Heart left ventricle (tissue), 13 donors: ENCODE results near the gene AMELX.

Experiments used
- CTCF ChIP-seq, 12 donors: fragments of 200-600 bp; sonication (generic) in 4 of 12; IDR thresholded peaks; one replicate each; pipeline versions ENCODE4 v1.5.0 to v1.8.0; 2018 to 2022; ENCODE audit warnings: antibody characterized with exemption in 12 of 12, mild to moderate bottlenecking in 5 of 12
- POLR2A ChIP-seq, 2 donors: fragments of 450-650 bp; IDR thresholded peaks; one replicate each; pipeline ENCODE4 v1.6.1; 2017; ENCODE audit warnings: antibody characterized with exemption in 2 of 2, mild to moderate bottlenecking in 2 of 2, moderate library complexity in 2 of 2
- donor health status: ischemic (EF 13 %, LVEDD 7.1; RV severe dilation, severe dysfunction).
- donor health status: DM: no; HTN: yes; CAD: no.
- donor health status: DM: no; HTN: no; CAD: no.
- donor health status: ischemic (EF 25% LVEDD 6.9; RV normal size, moderate dysfunction).
- donor health status: ischemic (EF 25% LVEDD 5.7; RV mildly dilated, moderate dysfunction).
- donor health status: ischemic (EF 35%, LVEDD 5.7; RV mildly dilated, moderate dysfunction).
- donor health status: nonischemic (EF 11% LVEDD 7.7; RV severe dilation, severe dysfunction).
- donor health status: DM: yes; HTN: yes; CAD: no.
- donor health status: PGD.
- donor health status: ischemic (EF 29% LVEDD 5.4; RV normal size, mild dysfunction).
- donor health status: nonischemic (EF 23%, LVEDD 6.1; RV moderate dilation, normal function).

- no peak for TF ChIP-seq CTCF (IDR thresholded peaks at IDR 0.05)
- TF ChIP-seq POLR2A (IDR thresholded peaks at IDR 0.05) = no peak
Observed at GRCh38 chrX:11305641-11306040, 12.4 kb downstream of the AMELX start.
